H1 (cell line): ENCODE measurements around the gene PPFIA4. TPM values are rescaled to one million over a fixed set of nuclear protein-coding genes. Genes with fewer than 3 reads are reported as not detected.

Experiments
- CTCF ChIA-PET: fragments of 300-600 bp; sonication (Branson Sonifier 250); formaldehyde crosslinking; loops from one replicate; lab custom pipeline; 2021; ENCODE audit not compliant: partially characterized antibody; lab: Charles Lee
- POLR2A ChIA-PET: fragments of 300-600 bp; sonication (Branson Sonifier 250); formaldehyde crosslinking; loops from one replicate; lab custom pipeline; 2021; ENCODE audit warnings: inconsistent platforms; ENCODE audit not compliant: partially characterized antibody; lab: Charles Lee
- DNase-seq, 2 experiments: peaks; one replicate each; pipeline versions ENCODE4 v3.0.0 to v3.0.0-alpha.2; 2010 to 2022; ENCODE audit warnings: low spot score in 2 of 2, low read depth in 1 of 2, mixed read lengths in 1 of 2
- FAIRE-seq: peaks from 2 replicates; lab custom pipeline; 2011; peaks lifted over from hg19 to GRCh38; lab: Jason Lieb, UNC
- H2AFZ ChIP-seq: 2 replicates; pipeline ENCODE4 v1.8.1; 2012; ENCODE audit warnings: low read length, inconsistent platforms
- H2AK5ac ChIP-seq: 2 replicates; pipeline ENCODE4 v1.6.1; 2013; ENCODE audit warnings: low read depth, low read length
- H2BK120ac ChIP-seq: replicated peaks from 2 replicates; pipeline ENCODE3; 2013; ENCODE audit warnings: low read depth, low read length, inconsistent platforms
- H2BK12ac ChIP-seq: 2 replicates; pipeline ENCODE4 v1.6.1; 2013; ENCODE audit warnings: low read depth, low read length
- H2BK15ac ChIP-seq: 2 replicates; pipeline ENCODE4 v1.6.1; 2013; ENCODE audit warnings: low read length
- H2BK20ac ChIP-seq: 2 replicates; pipeline ENCODE4 v1.6.1; 2013; ENCODE audit warnings: low read length
- H2BK5ac ChIP-seq: 2 replicates; pipeline ENCODE4 v1.6.1; 2013; ENCODE audit warnings: low read depth, low read length
- H3K14ac ChIP-seq: 2 replicates; pipeline ENCODE4 v1.6.1; 2013; ENCODE audit warnings: inconsistent platforms; ENCODE audit not compliant: insufficient read length
- H3K18ac ChIP-seq: 2 replicates; pipeline ENCODE4 v1.6.1; 2013; ENCODE audit warnings: low read length; ENCODE audit errors: extremely low read depth
- H3K23ac ChIP-seq: 2 replicates; pipeline ENCODE4 v1.6.1; 2013; ENCODE audit warnings: inconsistent platforms; ENCODE audit not compliant: insufficient read length
- H3K23me2 ChIP-seq: 2 replicates; pipeline ENCODE4 v1.6.1; 2013; ENCODE audit warnings: low read depth, low read length
- H3K27ac ChIP-seq: 2 replicates; pipeline ENCODE4 v1.6.1; 2011; ENCODE audit warnings: low read depth, low read length, inconsistent platforms
- H3K27me3 ChIP-seq, 4 experiments: replicated peaks in 1 of 4; 1 replicate in 1 of 4; 2 replicates in 3 of 4; pipeline versions ENCODE4 v1.6.1 to v1.8.1; 2011 to 2013; ENCODE audit warnings: low read length in 3 of 4, mild to moderate bottlenecking in 3 of 4, inconsistent platforms in 2 of 4, mixed read lengths in 2 of 4, moderate library complexity in 1 of 4; ENCODE audit not compliant: control insufficient read depth in 3 of 4, insufficient read depth in 3 of 4; ENCODE audit errors: extremely low read depth in 1 of 4
- H3K36me3 ChIP-seq, 4 experiments: 2 replicates each; pipeline versions ENCODE4 v1.6.1 to v1.8.1; 2011 to 2013; ENCODE audit warnings: mild to moderate bottlenecking in 4 of 4, low read length in 3 of 4, moderate library complexity in 2 of 4, control low read depth in 1 of 4, inconsistent platforms in 1 of 4; ENCODE audit not compliant: insufficient read depth in 4 of 4, control insufficient read depth in 2 of 4
- H3K4ac ChIP-seq: replicated peaks from 2 replicates; pipeline ENCODE3; 2013; ENCODE audit warnings: low read length, low read depth, mixed read lengths, inconsistent platforms; ENCODE audit not compliant: insufficient read length
- H3K4me1 ChIP-seq, 4 experiments: replicated peaks in 1 of 4; 1 replicate in 1 of 4; 2 replicates in 3 of 4; pipeline versions ENCODE4 v1.6.1 to v1.8.1; 2011 to 2013; ENCODE audit warnings: low read length in 3 of 4, inconsistent platforms in 2 of 4, mixed read lengths in 1 of 4; ENCODE audit not compliant: insufficient read depth in 4 of 4, control insufficient read depth in 3 of 4
- H3K4me2 ChIP-seq, 2 experiments: 2 replicates each; pipeline versions ENCODE4 v1.6.1 to v1.8.1; 2011 to 2013; ENCODE audit warnings: low read depth in 2 of 2, low read length in 2 of 2, control low read depth in 1 of 2, inconsistent platforms in 1 of 2, mild to moderate bottlenecking in 1 of 2; ENCODE audit not compliant: insufficient read depth in 1 of 2
- H3K4me3 ChIP-seq, 4 experiments: fragments of 200-600, 300-600 bp in 1 of 4; sonication (generic), shearing (Covaris generic), sonication (Bioruptor Twin) in 1 of 4; 2 replicates each; pipeline versions ENCODE4 v1.5.1 to v1.8.1; 2011 to 2016; ENCODE audit warnings: low read length in 4 of 4, low read depth in 3 of 4, control low read depth in 2 of 4, inconsistent platforms in 2 of 4, mild to moderate bottlenecking in 2 of 4, mixed read lengths in 1 of 4, moderate library complexity in 1 of 4; ENCODE audit not compliant: insufficient read depth in 2 of 4; ENCODE audit errors: extremely low read depth in 1 of 4
- H3K56ac ChIP-seq: replicated peaks from 2 replicates; pipeline ENCODE3; 2013; ENCODE audit warnings: low read depth, mild to moderate bottlenecking, mixed read lengths, low read length, inconsistent platforms; ENCODE audit not compliant: insufficient read length
- H3K79me1 ChIP-seq: 2 replicates; pipeline ENCODE4 v1.6.1; 2013; ENCODE audit warnings: low read depth, low read length, control low read depth
- H3K79me2 ChIP-seq, 2 experiments: 2 replicates each; pipeline versions ENCODE4 v1.6.1 to v1.8.1; 2012 to 2013; ENCODE audit warnings: low read length in 2 of 2, mild to moderate bottlenecking in 2 of 2, inconsistent platforms in 1 of 2; ENCODE audit not compliant: insufficient read depth in 2 of 2, control insufficient read depth in 1 of 2
- H3K9ac ChIP-seq, 4 experiments: replicated peaks in 1 of 4; 1 replicate in 1 of 4; 2 replicates in 3 of 4; pipeline versions ENCODE4 v1.6.1 to v1.8.1; 2011 to 2013; ENCODE audit warnings: low read depth in 3 of 4, low read length in 3 of 4, control low read depth in 2 of 4, mild to moderate bottlenecking in 2 of 4, moderate library complexity in 2 of 4, inconsistent platforms in 1 of 4; ENCODE audit errors: extremely low read depth in 1 of 4
- H3K9me3 ChIP-seq, 2 experiments: 2 replicates each; pipeline versions ENCODE4 v1.6.1 to v1.8.1; 2012 to 2013; ENCODE audit warnings: mild to moderate bottlenecking in 2 of 2, moderate library complexity in 2 of 2, control low read depth in 1 of 2, inconsistent platforms in 1 of 2, low read depth in 1 of 2, low read length in 1 of 2, mixed read lengths in 1 of 2; ENCODE audit not compliant: insufficient read depth in 2 of 2
- H4K20me1 ChIP-seq, 2 experiments: replicated peaks in 1 of 2; 2 replicates each; pipeline versions ENCODE3 to v1.8.1; 2011 to 2013; ENCODE audit warnings: inconsistent platforms in 2 of 2, low read length in 2 of 2, mild to moderate bottlenecking in 1 of 2; ENCODE audit not compliant: insufficient read depth in 2 of 2, control insufficient read depth in 1 of 2
- H4K5ac ChIP-seq: 2 replicates; pipeline ENCODE4 v1.6.1; 2013; ENCODE audit warnings: low read length, low read depth, mixed read lengths, inconsistent platforms; ENCODE audit not compliant: insufficient read length
- H4K8ac ChIP-seq: 2 replicates; pipeline ENCODE4 v1.8.0; 2013; ENCODE audit warnings: mild to moderate bottlenecking, moderate library complexity, low read length, inconsistent platforms; ENCODE audit not compliant: insufficient read depth; ENCODE audit errors: extremely low read depth
- H4K91ac ChIP-seq: replicated peaks from 2 replicates; pipeline ENCODE3; 2013; ENCODE audit warnings: low read length, mixed read lengths, inconsistent platforms; ENCODE audit not compliant: insufficient read length
- RNF2 ChIP-seq: fragments of 200-900, 300-1000 bp; sonication (generic); IDR thresholded peaks from 2 replicates; pipeline ENCODE4 v1.7.1; 2016; ENCODE audit warnings: borderline replicate concordance, low read depth, mild to moderate bottlenecking, antibody characterized with exemption, low read length; ENCODE audit not compliant: poor library complexity, severe bottlenecking; ENCODE audit errors: missing control alignments
- WGBS, 2 experiments: shearing (Covaris generic) in 1 of 2; methylation state at CpG; one replicate each; pipeline versions ENCODE4 v1.1.6 to v1.1.7; 2013 to 2015; ENCODE audit warnings: low lambda C conversion rate in 2 of 2, mixed read lengths in 2 of 2, inconsistent platforms in 1 of 2, low coverage in 1 of 2, missing lambda C conversion rate in 1 of 2; ENCODE audit not compliant: insufficient replicate concordance in 2 of 2, insufficient coverage in 1 of 2, insufficient read length in 1 of 2; ENCODE audit errors: extremely low coverage in 1 of 2, missing lambda C conversion rate in 1 of 2; 5-methylcytosine and 5-hydroxymethylcytosine counted together
- polyA plus RNA-seq, 7 experiments: library from polyadenylated mRNA; depleted of rRNA in 3 of 7; stranded (reverse) in 5 of 7; unstranded in 2 of 7; fragments of >200 nt in 5 of 7; fragments of 200-250 nt in 2 of 7; gene quantifications; 1 replicate in 5 of 7; 2 replicates in 1 of 7; 4 replicates in 1 of 7; pipeline versions ENCODE4 v1.2.1 to v1.2.3, GENCODE V29; 2011 to 2013; ENCODE audit warnings: missing spikeins in 2 of 7, mixed read lengths in 2 of 7
- total RNA-seq: library from RNA; stranded (reverse); fragmentation: NEBNext Ultra II Directional; extraction: Animal tissue kit (Norgen Biotek cat#: 25700); gene quantifications from 2 replicates; pipeline ENCODE4 v1.2.1, GENCODE V29; 2021

The PPFIA4 gene
- total and polyA plus RNA-seq, 2 of the 8 experiments (the other 6 are each of a cell fraction or from before 2014, with no cell fraction given): 9.0 to 9.9 TPM

- H3K79me2 ChIP-seq: no peaks in the 10 kb centered on the region
- no peak overlapping the region for H4K91ac ChIP-seq
- H3K9me3 ChIP-seq: 0 out of 4 replicates have a peak, but pooled peaks cover 0 to 4% of the 10 kb centered on the region in 2 experiments
- ChIA-PET CTCF (interaction anchor here (0.6 to 8.3 kb wide), 17 partner anchors 14 to 168 kb away, joined by 3 to 89 read pairs (median 3); partner anchors contain the start of genes ADORA1 and MYOG), POLR2A (no interaction called here)
- H3K9ac ChIP-seq: no peak overlapping the region
- no peak overlapping the region for H3K27ac ChIP-seq
- H3K23ac ChIP-seq: no peak overlapping the region
- H3K36me3 ChIP-seq: no peaks in the 10 kb centered on the region
- H2BK120ac ChIP-seq: no peak overlapping the region
- peak overlapping the region; percentile 36; the same call in 1 of the 2 replicates for H4K8ac ChIP-seq
- no peak overlapping the region for H3K56ac ChIP-seq
- no peak overlapping the region for H2BK20ac ChIP-seq
- no peaks in the 10 kb centered on the region for H3K23me2 ChIP-seq
- no peak overlapping the region for H4K5ac ChIP-seq
- H3K27me3 ChIP-seq: peaks cover 0 to 4% (median 0%) of the 10 kb centered on the region in 4 experiments; a peak in 1 of 7 replicates
- H3K14ac ChIP-seq: no peak overlapping the region
- no peak overlapping the region for H3K4ac ChIP-seq
- no peak overlapping the region for H2BK15ac ChIP-seq
- H4K20me1 ChIP-seq: no peaks in the 10 kb centered on the region
- no peak overlapping the region for H3K18ac ChIP-seq
- H2AK5ac ChIP-seq: no peak overlapping the region
- H2AFZ ChIP-seq: no peak overlapping the region
- FAIRE-seq (no peak), DNase-seq (no peak)
- 79% methylated on average over 6 of the region's 6 CpGs; no CpG with 5 or more reads in 1 of the 2 experiments for WGBS, 2 experiments
- H3K4me3 ChIP-seq: no peak overlapping the region
- no peak overlapping the region for H3K4me2 ChIP-seq
- H2BK5ac ChIP-seq: no peak overlapping the region
- H3K4me1 ChIP-seq: no peaks in the 10 kb centered on the region
- no peak overlapping the region for H2BK12ac ChIP-seq
- H3K79me1 ChIP-seq: no peaks in the 10 kb centered on the region
- no peak for TF ChIP-seq RNF2
Measured at GRCh38 chr1:203101813-203102634, 75.7 kb downstream of the PPFIA4 start.
